GM06990 (cell line): ENCODE data around the gene PPME1.

Experiments used
- DNase-seq: peaks from one replicate; pipeline ENCODE4 v3.0.0-alpha.2; 2011; ENCODE audit not compliant: insufficient read length; ENCODE audit errors: extremely low read depth
- H3K27me3 ChIP-seq: replicated peaks from 2 replicates; pipeline ENCODE4 v1.6.0; 2011; ENCODE audit warnings: low read length; ENCODE audit not compliant: control insufficient read depth, insufficient read depth
- H3K36me3 ChIP-seq: 2 replicates; pipeline ENCODE4 v1.5.1; 2011; ENCODE audit warnings: low read length; ENCODE audit not compliant: control insufficient read depth, insufficient read depth
- H3K4me3 ChIP-seq: replicated peaks from 2 replicates; pipeline ENCODE4 v1.5.1; 2011; ENCODE audit warnings: low read depth, mild to moderate bottlenecking, control low read depth, low read length
- TF ChIP-seq, protein P1 (sequence below): IDR thresholded peaks from 2 replicates; pipeline ENCODE4 v1.5.1; 2011; ENCODE audit warnings: low read length, control low read depth, mild to moderate bottlenecking, inconsistent platforms; ENCODE audit not compliant: insufficient read depth, poor library complexity, severe bottlenecking

PPME1 gene

DNA sequence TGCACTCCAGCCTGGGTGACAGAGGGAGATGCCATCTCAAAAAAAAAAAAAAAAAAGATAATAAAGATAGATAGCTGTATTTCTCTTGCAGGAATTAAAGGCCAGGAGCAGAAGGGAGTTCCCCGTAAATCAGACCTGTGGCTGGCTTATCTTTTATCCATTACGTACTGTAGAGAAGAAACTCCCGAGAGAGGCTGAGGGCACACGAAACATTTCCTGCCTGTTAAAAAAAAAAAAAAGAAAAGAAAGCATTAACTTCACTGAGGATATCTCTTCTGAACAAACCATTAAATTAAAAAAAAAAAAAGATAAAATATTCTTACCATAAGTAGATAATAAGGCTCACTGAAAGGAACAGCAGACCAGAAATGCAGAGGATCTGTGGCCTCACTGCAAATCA is 117.8 kb downstream of the PPME1 start:
- no peak for DNase-seq
- TF ChIP-seq, protein P1, sequence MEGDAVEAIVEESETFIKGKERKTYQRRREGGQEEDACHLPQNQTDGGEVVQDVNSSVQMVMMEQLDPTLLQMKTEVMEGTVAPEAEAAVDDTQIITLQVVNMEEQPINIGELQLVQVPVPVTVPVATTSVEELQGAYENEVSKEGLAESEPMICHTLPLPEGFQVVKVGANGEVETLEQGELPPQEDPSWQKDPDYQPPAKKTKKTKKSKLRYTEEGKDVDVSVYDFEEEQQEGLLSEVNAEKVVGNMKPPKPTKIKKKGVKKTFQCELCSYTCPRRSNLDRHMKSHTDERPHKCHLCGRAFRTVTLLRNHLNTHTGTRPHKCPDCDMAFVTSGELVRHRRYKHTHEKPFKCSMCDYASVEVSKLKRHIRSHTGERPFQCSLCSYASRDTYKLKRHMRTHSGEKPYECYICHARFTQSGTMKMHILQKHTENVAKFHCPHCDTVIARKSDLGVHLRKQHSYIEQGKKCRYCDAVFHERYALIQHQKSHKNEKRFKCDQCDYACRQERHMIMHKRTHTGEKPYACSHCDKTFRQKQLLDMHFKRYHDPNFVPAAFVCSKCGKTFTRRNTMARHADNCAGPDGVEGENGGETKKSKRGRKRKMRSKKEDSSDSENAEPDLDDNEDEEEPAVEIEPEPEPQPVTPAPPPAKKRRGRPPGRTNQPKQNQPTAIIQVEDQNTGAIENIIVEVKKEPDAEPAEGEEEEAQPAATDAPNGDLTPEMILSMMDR = no peak
- H3K36me3 ChIP-seq = no peaks in the 10 kb centered on the region
- H3K4me3 ChIP-seq = no peak overlapping the region
- no peaks in the 10 kb centered on the region for H3K27me3 ChIP-seq

DNA sequence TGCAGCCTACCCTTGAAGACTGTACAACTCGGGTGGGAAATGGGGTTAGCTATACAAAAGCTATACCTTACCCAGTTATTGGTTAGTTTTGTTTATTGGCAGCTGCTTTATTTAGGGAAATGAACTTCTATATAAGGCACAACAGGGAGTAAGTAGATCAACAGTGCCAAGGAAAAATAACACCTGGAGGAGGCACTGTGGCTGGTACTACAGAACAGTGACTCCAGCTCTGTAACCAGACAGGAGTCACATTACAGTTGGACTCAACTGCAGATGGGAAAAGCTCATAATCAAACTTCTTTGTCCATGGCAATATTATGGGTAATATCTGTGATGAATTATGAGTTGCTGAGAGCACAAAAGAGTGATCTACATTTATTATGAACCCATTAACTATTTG is 126.4 kb downstream of the PPME1 start:
- Histone ChIP-seq H3K27me3 (no peaks in the 10 kb centered on the region), H3K4me3 (no peak overlapping the region), H3K36me3 (no peaks in the 10 kb centered on the region)
- TF ChIP-seq, protein P1 = no peak
- DNase-seq = no peak

DNA sequence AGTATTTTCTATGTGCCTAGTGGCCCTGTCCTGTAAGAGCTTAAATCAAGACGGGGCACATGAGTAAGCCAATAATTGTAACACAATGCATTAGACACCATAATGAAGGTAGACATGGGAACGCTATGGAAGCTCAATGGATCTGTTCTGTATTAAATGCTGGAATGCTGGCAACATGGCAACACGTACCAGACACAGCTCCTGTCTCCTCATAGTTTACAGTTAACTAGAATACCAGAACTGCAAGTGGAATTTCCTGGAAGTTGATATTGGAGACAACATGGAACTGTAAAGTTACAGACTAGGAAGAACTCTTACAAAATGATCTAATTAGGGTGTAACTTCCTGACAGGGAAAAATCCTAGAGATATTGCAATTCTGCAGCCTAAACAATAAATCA is 127.9 kb downstream of the PPME1 start:
- no peak for DNase-seq
- no peak overlapping the region for H3K4me3 ChIP-seq
- TF ChIP-seq, protein P1 = no peak

More for the DNA sequence above, 127.9 kb downstream of the PPME1 start:
- H3K27me3 ChIP-seq = no peaks in the 10 kb centered on the region
- H3K36me3 ChIP-seq = no peaks in the 10 kb centered on the region
